Measurements from ENCODE around the gene ABCB8.

Gene ABCB8

GRCh38 chr7:151059367-151060112 lies 31.3 kb downstream of the ABCB8 start, which contains the start of gene SLC4A2:
Gene SLC4A2, plus strand, starts transcription at chr7:151059589. Its CDS starts 2,399 bp downstream, at chr7:151061988.
- DNase-seq: peak; percentile 67

- DNase-seq: no peak
These were observed 31.8 kb downstream of the ABCB8 start for GRCh38 chr7:151060113-151060415.

- no peak for DNase-seq
These were observed 32.4 kb downstream of the ABCB8 start for GRCh38 chr7:151060416-151061212.

GRCh38 chr7:151061213-151062110 lies 33.2 kb downstream of the ABCB8 start:
- no peak for DNase-seq

- no peak for DNase-seq
These were observed 33.8 kb downstream of the ABCB8 start for GRCh38 chr7:151062111-151062398.

- no peak for DNase-seq
These were observed 34.4 kb downstream of the ABCB8 start for GRCh38 chr7:151062399-151063211.

GRCh38 chr7:151063212-151063561 lies 34.9 kb downstream of the ABCB8 start:
- DNase-seq: no peak

GRCh38 chr7:151064454-151064853 lies 36.2 kb downstream of the ABCB8 start:
- no peak for DNase-seq

GRCh38 chr7:151064993-151065392 lies 36.7 kb downstream of the ABCB8 start:
- DNase-seq: no peak

GRCh38 chr7:151065516-151065915 lies 37.3 kb downstream of the ABCB8 start:
- DNase-seq: no peak

- no peak for DNase-seq
These were observed 38.2 kb downstream of the ABCB8 start for GRCh38 chr7:151066273-151066974.

- DNase-seq: no peak
These were observed 40.0 kb downstream of the ABCB8 start for GRCh38 chr7:151068069-151068773.

- DNase-seq: no peak
These were observed 41.8 kb downstream of the ABCB8 start for GRCh38 chr7:151069841-151070573.

GRCh38 chr7:151070574-151070960 lies 42.3 kb downstream of the ABCB8 start:
- DNase-seq: no peak

- DNase-seq: no peak
These were observed 43.0 kb downstream of the ABCB8 start for GRCh38 chr7:151071032-151071866.

GRCh38 chr7:151073990-151074389 lies 45.7 kb downstream of the ABCB8 start:
- no peak for DNase-seq

GRCh38 chr7:151074817-151075661 lies 46.8 kb downstream of the ABCB8 start:
- no peak for DNase-seq

- DNase-seq: no peak
These were observed 47.4 kb downstream of the ABCB8 start for GRCh38 chr7:151075662-151075971.

GRCh38 chr7:151075978-151076426 lies 47.8 kb downstream of the ABCB8 start:
- DNase-seq: no peak

Data from activated gamma-delta T cell treated with Interleukin-2 at 50 U/mL for 16 hours (primary cell).